Urothelium cell line (cell line): ENCODE measurements around the gene SUGCT.
"Not testable (repeated sequence)": the region's sequence is repeated elsewhere in the genome, so short reads cannot be mapped to it uniquely, and the experiment has no call there.

Source experiments
- DNase-seq: peaks from one replicate; pipeline ENCODE4 v3.0.0; 2011; ENCODE audit warnings: low spot score, mixed read lengths
- FAIRE-seq: peaks from 2 replicates; lab custom pipeline; 2011; peaks lifted over from hg19 to GRCh38; lab: Jason Lieb, UNC

Gene SUGCT

GRCh38 chr7:40645197-40645596 lies 510.4 kb downstream of the SUGCT start:
- no peak for DNase-seq
- no peak for FAIRE-seq

- DNase-seq, result no peak
- FAIRE-seq, result no peak
These were observed 511.9 kb downstream of the SUGCT start for GRCh38 chr7:40646717-40647116.

GRCh38 chr7:40647719-40648118 lies 512.9 kb downstream of the SUGCT start:
- FAIRE-seq (no peak), DNase-seq (no peak)

- FAIRE-seq (no peak), DNase-seq (no peak)
These were observed 514.4 kb downstream of the SUGCT start for GRCh38 chr7:40649247-40649646.

GRCh38 chr7:40650903-40651302 lies 516.1 kb downstream of the SUGCT start:
- DNase-seq, FAIRE-seq: not testable (repeated sequence)

GRCh38 chr7:40654171-40654570 lies 519.4 kb downstream of the SUGCT start:
- no peak for FAIRE-seq
- DNase-seq, result no peak

- DNase-seq (no peak), FAIRE-seq (no peak)
These were observed 520.6 kb downstream of the SUGCT start for GRCh38 chr7:40655426-40655825.

GRCh38 chr7:40656349-40656748 lies 521.5 kb downstream of the SUGCT start:
- DNase-seq (no peak), FAIRE-seq (no peak)

GRCh38 chr7:40658729-40659128 lies 523.9 kb downstream of the SUGCT start:
- DNase-seq, result no peak

GRCh38 chr7:40659231-40659630 lies 524.4 kb downstream of the SUGCT start:
- DNase-seq (no peak), FAIRE-seq (no peak)

More at GRCh38 chr7:40658729-40659128, 523.9 kb downstream of the SUGCT start:
- FAIRE-seq, result no peak

- FAIRE-seq, result peak; percentile 62
- peak; percentile 31 for DNase-seq
These were observed 538.5 kb downstream of the SUGCT start for GRCh38 chr7:40673285-40673684.

GRCh38 chr7:40674316-40674715 lies 539.5 kb downstream of the SUGCT start:
- no peak for DNase-seq
- peak; percentile 40 for FAIRE-seq

- DNase-seq, result no peak
- no peak for FAIRE-seq
These were observed 540.9 kb downstream of the SUGCT start for GRCh38 chr7:40675741-40676140.

- FAIRE-seq (no peak), DNase-seq (peak; percentile 32)
These were observed 541.4 kb downstream of the SUGCT start for GRCh38 chr7:40676221-40676620.

- DNase-seq (peak; percentile 37), FAIRE-seq (peak; percentile 13)
These were observed 545.9 kb downstream of the SUGCT start for GRCh38 chr7:40680657-40681056.

- DNase-seq (no peak), FAIRE-seq (no peak)
These were observed 547.9 kb downstream of the SUGCT start for GRCh38 chr7:40682696-40683095.

GRCh38 chr7:40694026-40694809 lies 559.4 kb downstream of the SUGCT start:
- FAIRE-seq (no peak), DNase-seq (no peak)

GRCh38 chr7:40694991-40695390 lies 560.2 kb downstream of the SUGCT start:
- DNase-seq, result no peak
- FAIRE-seq, result no peak

GRCh38 chr7:40697653-40698052 lies 562.8 kb downstream of the SUGCT start:
- DNase-seq (no peak), FAIRE-seq (no peak)

GRCh38 chr7:40698214-40698920 lies 563.6 kb downstream of the SUGCT start:
- DNase-seq, result peak; percentile 31
- peak; percentile 20 for FAIRE-seq

- DNase-seq (no peak), FAIRE-seq (no peak)
These were observed 564.1 kb downstream of the SUGCT start for GRCh38 chr7:40698921-40699260.
